Stimulated activated CD8-positive, alpha-beta memory T cell treated with anti-CD3 and anti-CD28 coated beads, Interleukin-2, amount 100 ng/mL, for 1 hour (primary cell): Measurements from ENCODE around the gene OR51B4.
"Not testable (repeated sequence)": the region's sequence is repeated elsewhere in the genome, so short reads cannot be mapped to it uniquely, and the experiment has no call there.

Experiments
- DNase-seq, 2 donors: peaks; one replicate each; pipeline ENCODE4 v3.0.0-alpha.2; 2020; ENCODE audit warnings: low read depth in 2 of 2

OR51B4 gene

GRCh38 chr11:5294342-5294995 is 7.3 kb downstream of the OR51B4 start:
- not testable (repeated sequence) for DNase-seq

- DNase-seq = no peak
Observed at GRCh38 chr11:5293028-5293427, 8.7 kb downstream of the OR51B4 start.

GRCh38 chr11:5291207-5291838 is 10.4 kb downstream of the OR51B4 start:
- DNase-seq = no peak

- no peak for DNase-seq
Observed at GRCh38 chr11:5290106-5290505, 11.6 kb downstream of the OR51B4 start.

- no peak for DNase-seq
Observed at GRCh38 chr11:5289696-5290095, 12.1 kb downstream of the OR51B4 start.

GRCh38 chr11:5288906-5289550 is 12.7 kb downstream of the OR51B4 start:
- no peak for DNase-seq

GRCh38 chr11:5288108-5288905 is 13.4 kb downstream of the OR51B4 start:
- DNase-seq = no peak

- DNase-seq = no peak
Observed at GRCh38 chr11:5286901-5287300, 14.8 kb downstream of the OR51B4 start.

GRCh38 chr11:5286351-5286750 is 15.4 kb downstream of the OR51B4 start:
- DNase-seq = no peak

GRCh38 chr11:5285703-5286340 is 15.9 kb downstream of the OR51B4 start:
- DNase-seq = no peak

GRCh38 chr11:5284637-5285036 is 17.1 kb downstream of the OR51B4 start:
- no peak for DNase-seq

GRCh38 chr11:5283882-5284281 is 17.9 kb downstream of the OR51B4 start:
- DNase-seq = no peak

- no peak for DNase-seq
Observed at GRCh38 chr11:5283086-5283485, 18.7 kb downstream of the OR51B4 start.

GRCh38 chr11:5282628-5283027 is 19.1 kb downstream of the OR51B4 start:
- DNase-seq = no peak

GRCh38 chr11:5281596-5281995 is 20.1 kb downstream of the OR51B4 start:
- DNase-seq = no peak

GRCh38 chr11:5280582-5281102 is 21.1 kb downstream of the OR51B4 start:
- no peak for DNase-seq

- DNase-seq = no peak
Observed at GRCh38 chr11:5279471-5280090, 22.2 kb downstream of the OR51B4 start.

GRCh38 chr11:5277807-5278382 is 23.9 kb downstream of the OR51B4 start:
- DNase-seq = no peak

- no peak for DNase-seq
Observed at GRCh38 chr11:5276697-5277096, 25.0 kb downstream of the OR51B4 start.

- DNase-seq = no peak
Observed at GRCh38 chr11:5275369-5276110, 26.2 kb downstream of the OR51B4 start.
